K562 (cell line): Measurements from ENCODE around the gene PBX2. TPM values are rescaled to one million over a fixed set of nuclear protein-coding genes. Genes with fewer than 3 reads are reported as not detected.

Experiments used
- GABPB1 ChIP-seq: sonication (generic); formaldehyde crosslinking; IDR thresholded peaks from 2 replicates; pipeline ENCODE4 v1.8.0; 2022; ENCODE audit warnings: mild to moderate bottlenecking, missing genetic modification reagents
- GTF2B ChIP-seq: IDR thresholded peaks from 2 replicates; pipeline ENCODE4 v1.6.1; 2011; ENCODE audit not compliant: insufficient read length; ENCODE audit errors: extremely low read depth
- MCM3 ChIP-seq: fragments of 450-650 bp; IDR thresholded peaks from 2 replicates; pipeline ENCODE4 v1.6.1; 2016
- MXI1 ChIP-seq: IDR thresholded peaks from 2 replicates; pipeline ENCODE4 v1.6.1; 2011; ENCODE audit warnings: low read depth, mild to moderate bottlenecking, improper control_type of control experiment, low read length
- PTTG1 ChIP-seq: fragments of 450-650 bp; IDR thresholded peaks from 2 replicates; pipeline ENCODE4 v1.6.1; 2016; ENCODE audit warnings: low read depth, mild to moderate bottlenecking, missing genetic modification characterization, missing compliant biosample characterization
- RBM39 ChIP-seq: fragments of 200-400 bp; formaldehyde crosslinking; optimal IDR thresholded peaks from 2 replicates; pipeline ENCODE3; 2018; ENCODE audit warnings: low read depth, low read length
- STAT6 ChIP-seq: sonication (generic); formaldehyde crosslinking; IDR thresholded peaks from 2 replicates; pipeline ENCODE4 v1.8.1; 2023; ENCODE audit warnings: mild to moderate bottlenecking, missing genetic modification reagents
- ZNF324 ChIP-seq: fragments of 250-450 bp; sonication (Bioruptor Pico); IDR thresholded peaks from 2 replicates; pipeline ENCODE4 v1.4.0; 2020; ENCODE audit warnings: mild to moderate bottlenecking
- ZNF586 ChIP-seq: fragments of 450-650 bp; formaldehyde crosslinking; conservative IDR thresholded peaks from 2 replicates; pipeline ENCODE4 v1.4.0; 2020; ENCODE audit warnings: mild to moderate bottlenecking, moderate library complexity
- polyA plus RNA-seq, 8 experiments: library from polyadenylated mRNA; depleted of rRNA in 4 of 8; stranded (reverse) in 5 of 8; unstranded in 3 of 8; fragments of >200 nt; fragmentation: Nextera tagmentation in 2 of 8; fragmentation: Illumina TruSeq in 1 of 8; extraction: Ambion mirVana in 2 of 8; extraction: Trizol in 1 of 8; gene quantifications; 2 replicates each; pipeline versions ENCODE4 v1.2.1 to v1.2.3, GENCODE V29; 2011 to 2014; ENCODE audit warnings: inconsistent platforms in 1 of 8, missing spikeins in 1 of 8
- total RNA-seq, 7 experiments: library from RNA; depleted of rRNA in 6 of 7; stranded (reverse); fragments of >200 nt in 6 of 7; fragmentation: Illumina TruSeq in 2 of 7; extraction: Trizol in 2 of 7; gene quantifications; 2 replicates each; pipeline versions ENCODE4 v1.2.1 to v1.2.3, GENCODE V29; 2011 to 2021; ENCODE audit warnings: low replicate concordance in 1 of 7
- TF ChIP-seq, protein P1 (sequence below): fragments of 450-650 bp; IDR thresholded peaks from 2 replicates; pipeline ENCODE4 v1.6.1; 2018; ENCODE audit not compliant: partially characterized antibody
- TF ChIP-seq, protein P2 (sequence below): IDR thresholded peaks from 2 replicates; pipeline ENCODE4 v1.6.1; 2012; ENCODE audit warnings: low read depth, low read length, improper control_type of control experiment, borderline replicate concordance
- TF ChIP-seq, protein P3 (sequence below): fragments of 250-450 bp; sonication (Bioruptor Pico); IDR thresholded peaks from 2 replicates; pipeline ENCODE4 v1.8.0; 2021; ENCODE audit warnings: mild to moderate bottlenecking, moderate library complexity
- TF ChIP-seq, protein P4 (sequence below), 3 experiments: IDR thresholded peaks in 2 of 3; conservative IDR thresholded peaks in 1 of 3; 2 replicates each; pipeline ENCODE4 v1.5.1; 2011 to 2012; ENCODE audit warnings: low read length in 3 of 3, mild to moderate bottlenecking in 3 of 3, control low read depth in 2 of 3, improper control_type of control experiment in 1 of 3, inconsistent platforms in 1 of 3, low read depth in 1 of 3, mixed read lengths in 1 of 3, moderate library complexity in 1 of 3; ENCODE audit not compliant: insufficient read depth in 2 of 3

The PBX2 gene
- total and polyA plus RNA-seq, 9 of the 15 experiments (the other 6 are each of a cell fraction or from before 2014, with no cell fraction given), result 1.9 to 134 (median 62.5) TPM

DNA sequence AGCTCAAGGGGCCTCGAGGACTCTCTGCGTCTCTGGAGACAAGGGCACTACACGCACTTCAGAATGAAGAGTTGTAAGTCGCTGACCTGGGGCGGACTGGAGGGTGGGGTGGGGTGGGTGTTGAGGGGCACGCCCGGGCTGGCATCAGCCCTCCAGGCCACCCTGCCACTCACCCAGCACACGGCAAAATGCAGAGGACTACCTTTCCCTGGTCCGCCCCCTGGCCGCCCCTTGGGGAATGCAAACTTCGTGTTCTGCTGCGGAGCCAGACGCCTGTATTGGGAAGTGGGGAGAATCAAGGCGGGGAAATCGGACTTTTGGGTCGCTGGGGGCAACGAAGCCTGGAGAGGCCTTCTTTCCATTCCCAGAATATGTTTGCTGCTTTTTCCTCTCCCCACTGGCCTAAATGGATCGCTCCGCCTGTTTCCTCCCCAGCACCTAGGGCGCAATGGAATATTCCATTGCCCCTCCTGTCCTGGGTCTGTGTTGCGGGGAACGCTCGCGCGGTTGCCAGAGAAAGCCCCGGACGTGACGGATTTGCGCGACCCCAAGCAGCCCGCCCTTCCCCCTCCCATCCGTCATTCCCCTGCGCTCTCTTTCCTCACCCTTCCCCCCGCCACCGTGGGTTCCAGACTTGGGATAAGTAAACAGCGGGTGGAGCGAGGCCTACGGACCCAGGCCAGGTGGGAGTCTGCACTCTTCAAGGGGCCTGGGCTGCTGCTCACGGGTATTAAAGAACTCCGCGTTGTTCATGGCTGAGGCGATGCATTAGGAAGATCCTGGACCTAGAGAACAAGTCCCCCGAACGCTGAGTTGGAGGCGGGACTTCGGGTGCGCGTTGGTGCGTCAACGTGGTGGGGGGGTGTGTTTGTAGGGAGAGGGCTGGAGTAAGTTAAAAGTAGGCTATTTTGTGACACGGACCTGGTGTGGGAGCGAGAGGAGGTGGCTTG lies 36.2 kb downstream of the PBX2 start, which contains the start of gene PPT2 (continued):
- TF ChIP-seq PTTG1 (tag), result no peak
- TF ChIP-seq, protein P1, sequence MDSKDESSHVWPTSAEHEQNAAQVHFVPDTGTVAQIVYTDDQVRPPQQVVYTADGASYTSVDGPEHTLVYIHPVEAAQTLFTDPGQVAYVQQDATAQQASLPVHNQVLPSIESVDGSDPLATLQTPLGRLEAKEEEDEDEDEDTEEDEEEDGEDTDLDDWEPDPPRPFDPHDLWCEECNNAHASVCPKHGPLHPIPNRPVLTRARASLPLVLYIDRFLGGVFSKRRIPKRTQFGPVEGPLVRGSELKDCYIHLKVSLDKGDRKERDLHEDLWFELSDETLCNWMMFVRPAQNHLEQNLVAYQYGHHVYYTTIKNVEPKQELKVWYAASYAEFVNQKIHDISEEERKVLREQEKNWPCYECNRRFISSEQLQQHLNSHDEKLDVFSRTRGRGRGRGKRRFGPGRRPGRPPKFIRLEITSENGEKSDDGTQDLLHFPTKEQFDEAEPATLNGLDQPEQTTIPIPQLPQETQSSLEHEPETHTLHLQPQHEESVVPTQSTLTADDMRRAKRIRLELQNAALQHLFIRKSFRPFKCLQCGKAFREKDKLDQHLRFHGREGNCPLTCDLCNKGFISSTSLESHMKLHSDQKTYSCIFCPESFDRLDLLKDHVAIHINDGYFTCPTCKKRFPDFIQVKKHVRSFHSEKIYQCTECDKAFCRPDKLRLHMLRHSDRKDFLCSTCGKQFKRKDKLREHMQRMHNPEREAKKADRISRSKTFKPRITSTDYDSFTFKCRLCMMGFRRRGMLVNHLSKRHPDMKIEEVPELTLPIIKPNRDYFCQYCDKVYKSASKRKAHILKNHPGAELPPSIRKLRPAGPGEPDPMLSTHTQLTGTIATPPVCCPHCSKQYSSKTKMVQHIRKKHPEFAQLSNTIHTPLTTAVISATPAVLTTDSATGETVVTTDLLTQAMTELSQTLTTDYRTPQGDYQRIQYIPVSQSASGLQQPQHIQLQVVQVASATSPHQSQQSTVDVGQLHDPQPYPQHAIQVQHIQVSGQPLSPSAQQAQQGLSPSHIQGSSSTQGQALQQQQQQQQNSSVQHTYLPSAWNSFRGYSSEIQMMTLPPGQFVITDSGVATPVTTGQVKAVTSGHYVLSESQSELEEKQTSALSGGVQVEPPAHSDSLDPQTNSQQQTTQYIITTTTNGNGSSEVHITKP, result peak; percentile 99
- TF ChIP-seq GTF2B, result no peak
- peak; percentile 2; the same call in 1 of the 2 replicates for TF ChIP-seq MXI1
- TF ChIP-seq, protein P2, sequence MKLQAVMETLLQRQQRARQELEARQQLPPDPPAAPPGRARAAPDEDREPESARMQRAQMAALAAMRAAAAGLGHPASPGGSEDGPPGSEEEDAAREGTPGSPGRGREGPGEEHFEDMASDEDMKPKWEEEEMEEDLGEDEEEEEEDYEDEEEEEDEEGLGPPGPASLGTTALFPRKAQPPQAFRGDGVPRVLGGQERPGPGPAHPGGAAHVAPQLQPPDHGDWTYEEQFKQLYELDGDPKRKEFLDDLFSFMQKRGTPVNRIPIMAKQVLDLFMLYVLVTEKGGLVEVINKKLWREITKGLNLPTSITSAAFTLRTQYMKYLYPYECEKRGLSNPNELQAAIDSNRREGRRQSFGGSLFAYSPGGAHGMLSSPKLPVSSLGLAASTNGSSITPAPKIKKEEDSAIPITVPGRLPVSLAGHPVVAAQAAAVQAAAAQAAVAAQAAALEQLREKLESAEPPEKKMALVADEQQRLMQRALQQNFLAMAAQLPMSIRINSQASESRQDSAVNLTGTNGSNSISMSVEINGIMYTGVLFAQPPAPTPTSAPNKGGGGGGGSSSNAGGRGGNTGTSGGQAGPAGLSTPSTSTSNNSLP, result no peak
- no peak for TF ChIP-seq RBM39
- TF ChIP-seq, protein P3, sequence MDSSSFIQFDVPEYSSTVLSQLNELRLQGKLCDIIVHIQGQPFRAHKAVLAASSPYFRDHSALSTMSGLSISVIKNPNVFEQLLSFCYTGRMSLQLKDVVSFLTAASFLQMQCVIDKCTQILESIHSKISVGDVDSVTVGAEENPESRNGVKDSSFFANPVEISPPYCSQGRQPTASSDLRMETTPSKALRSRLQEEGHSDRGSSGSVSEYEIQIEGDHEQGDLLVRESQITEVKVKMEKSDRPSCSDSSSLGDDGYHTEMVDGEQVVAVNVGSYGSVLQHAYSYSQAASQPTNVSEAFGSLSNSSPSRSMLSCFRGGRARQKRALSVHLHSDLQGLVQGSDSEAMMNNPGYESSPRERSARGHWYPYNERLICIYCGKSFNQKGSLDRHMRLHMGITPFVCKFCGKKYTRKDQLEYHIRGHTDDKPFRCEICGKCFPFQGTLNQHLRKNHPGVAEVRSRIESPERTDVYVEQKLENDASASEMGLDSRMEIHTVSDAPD (CRISPR knock-in tag), result no peak
- TF ChIP-seq, protein P4, sequence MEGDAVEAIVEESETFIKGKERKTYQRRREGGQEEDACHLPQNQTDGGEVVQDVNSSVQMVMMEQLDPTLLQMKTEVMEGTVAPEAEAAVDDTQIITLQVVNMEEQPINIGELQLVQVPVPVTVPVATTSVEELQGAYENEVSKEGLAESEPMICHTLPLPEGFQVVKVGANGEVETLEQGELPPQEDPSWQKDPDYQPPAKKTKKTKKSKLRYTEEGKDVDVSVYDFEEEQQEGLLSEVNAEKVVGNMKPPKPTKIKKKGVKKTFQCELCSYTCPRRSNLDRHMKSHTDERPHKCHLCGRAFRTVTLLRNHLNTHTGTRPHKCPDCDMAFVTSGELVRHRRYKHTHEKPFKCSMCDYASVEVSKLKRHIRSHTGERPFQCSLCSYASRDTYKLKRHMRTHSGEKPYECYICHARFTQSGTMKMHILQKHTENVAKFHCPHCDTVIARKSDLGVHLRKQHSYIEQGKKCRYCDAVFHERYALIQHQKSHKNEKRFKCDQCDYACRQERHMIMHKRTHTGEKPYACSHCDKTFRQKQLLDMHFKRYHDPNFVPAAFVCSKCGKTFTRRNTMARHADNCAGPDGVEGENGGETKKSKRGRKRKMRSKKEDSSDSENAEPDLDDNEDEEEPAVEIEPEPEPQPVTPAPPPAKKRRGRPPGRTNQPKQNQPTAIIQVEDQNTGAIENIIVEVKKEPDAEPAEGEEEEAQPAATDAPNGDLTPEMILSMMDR (IDR thresholded peaks at IDR 0.05 in 2 of 3, conservative IDR thresholded peaks at IDR 0.05 in 1 of 3; ENCODE audit: insufficient read depth in 2 of 3, low read depth in 1 of 3, low read length in 3 of 3), result peak; percentile 36 to 47 (median 40); a peak in 4 of 6 replicates
- no peak for TF ChIP-seq ZNF324 (CRISPR knock-in tag)
- peak; percentile 94 for TF ChIP-seq GABPB1 (CRISPR knock-in tag)
- no peak for TF ChIP-seq ZNF586 (CRISPR knock-in tag)
- TF ChIP-seq STAT6 (CRISPR knock-in tag), result peak; percentile 90; the same call in 1 of the 2 replicates
- TF ChIP-seq MCM3, result no peak
